MM.1S (cell line): ENCODE data around the gene ULK4.

ENCODE experiments used
- DNase-seq: peaks from one replicate; pipeline ENCODE4 v3.0.0-alpha.2; 2015
- H2AFZ ChIP-seq: fragments of 300-600 bp; sonication (generic); 2 replicates; pipeline ENCODE4 v1.6.0; 2016; ENCODE audit warnings: antibody characterized with exemption, low read length
- H3F3A ChIP-seq: fragments of 300-600 bp; sonication (generic); 2 replicates; pipeline ENCODE4 v1.6.1; 2016; ENCODE audit warnings: mild to moderate bottlenecking, antibody characterized with exemption, low read length, moderate library complexity, mixed read lengths; ENCODE audit not compliant: insufficient read depth
- H3K27ac ChIP-seq: fragments of 300-600 bp; sonication (generic); 2 replicates; pipeline ENCODE4 v1.5.1; 2016; ENCODE audit warnings: mild to moderate bottlenecking, low read length
- H3K27me3 ChIP-seq: fragments of 300-600 bp; sonication (generic); replicated peaks from 2 replicates; pipeline ENCODE4 v1.6.0; 2016; ENCODE audit warnings: low read length; ENCODE audit not compliant: insufficient read depth
- H3K36me3 ChIP-seq: fragments of 300-600 bp; sonication (generic); replicated peaks from 2 replicates; pipeline ENCODE4 v1.6.1; 2016; ENCODE audit warnings: mild to moderate bottlenecking, low read length, mixed read lengths; ENCODE audit not compliant: insufficient read depth
- H3K4me1 ChIP-seq: fragments of 300-600 bp; sonication (generic); 2 replicates; pipeline ENCODE4 v1.6.1; 2016; ENCODE audit warnings: low read length, mixed read lengths
- H3K4me2 ChIP-seq: fragments of 300-600 bp; sonication (generic); 2 replicates; pipeline ENCODE4 v1.6.0; 2016; ENCODE audit warnings: low read depth, low read length
- H3K4me3 ChIP-seq: fragments of 300-600 bp; sonication (generic); 2 replicates; pipeline ENCODE4 v1.5.1; 2016; ENCODE audit warnings: low read length, mixed read lengths
- H3K79me2 ChIP-seq: fragments of 300-600 bp; sonication (generic); 2 replicates; pipeline ENCODE4 v1.6.1; 2016; ENCODE audit warnings: mixed run types, low read length, mixed read lengths
- H3K9ac ChIP-seq: fragments of 300-600 bp; sonication (generic); 2 replicates; pipeline ENCODE4 v1.6.1; 2016; ENCODE audit warnings: low read length, mixed read lengths
- H3K9me2 ChIP-seq: fragments of 300-600 bp; sonication (generic); replicated peaks from 2 replicates; pipeline ENCODE4 v1.6.1; 2016; ENCODE audit warnings: mild to moderate bottlenecking, low read length, mixed read lengths; ENCODE audit not compliant: insufficient read depth
- H3K9me3 ChIP-seq: fragments of 300-600 bp; sonication (generic); replicated peaks from 2 replicates; pipeline ENCODE4 v1.6.1; 2016; ENCODE audit warnings: mild to moderate bottlenecking, low read length, mixed read lengths; ENCODE audit not compliant: insufficient read depth
- H4K20me1 ChIP-seq: fragments of 300-600 bp; sonication (generic); 2 replicates; pipeline ENCODE4 v1.6.1; 2016; ENCODE audit warnings: mild to moderate bottlenecking, low read length, moderate library complexity, mixed read lengths; ENCODE audit not compliant: insufficient read depth
- CTCF ChIP-seq: fragments of 300-600 bp; sonication (generic); IDR thresholded peaks from 2 replicates; pipeline ENCODE4 v1.5.1; 2016; ENCODE audit warnings: antibody characterized with exemption, low read length, mixed read lengths
- EZH2 ChIP-seq: fragments of 300-600 bp; sonication (generic); optimal IDR thresholded peaks from 2 replicates; pipeline ENCODE3; 2017; ENCODE audit warnings: low read depth, mild to moderate bottlenecking, antibody characterized with exemption, low read length, mixed read lengths
- EZH2phosphoT487 ChIP-seq: fragments of 300-600 bp; sonication (generic); IDR thresholded peaks from 2 replicates; pipeline ENCODE4 v1.6.1; 2018; ENCODE audit warnings: antibody characterized with exemption, low read length

ULK4 gene

GRCh38 chr3:42007785-42008184 is 45.9 kb upstream of the ULK4 start:
- Histone ChIP-seq H3K79me2 (no peaks in the 10 kb centered on the region), H3K4me2 (no peak overlapping the region), H3K4me3 (no peak overlapping the region), H3K9ac (no peak overlapping the region), H3K27ac (no peak overlapping the region), H4K20me1 (no peaks in the 10 kb centered on the region), H3K36me3 (no peaks in the 10 kb centered on the region), H3K27me3 (no peaks in the 10 kb centered on the region), H2AFZ (no peak overlapping the region), H3K4me1 (peaks cover 11% of the 10 kb centered on the region; the same call in 1 of the 2 replicates), H3F3A (peaks cover 11% of the 10 kb centered on the region), H3K9me2 (no peaks in the 10 kb centered on the region), H3K9me3 (no peaks in the 10 kb centered on the region)
- no peak for DNase-seq
- TF ChIP-seq EZH2phosphoT487 (no peak), EZH2 (no peak), CTCF (no peak)

DNA sequence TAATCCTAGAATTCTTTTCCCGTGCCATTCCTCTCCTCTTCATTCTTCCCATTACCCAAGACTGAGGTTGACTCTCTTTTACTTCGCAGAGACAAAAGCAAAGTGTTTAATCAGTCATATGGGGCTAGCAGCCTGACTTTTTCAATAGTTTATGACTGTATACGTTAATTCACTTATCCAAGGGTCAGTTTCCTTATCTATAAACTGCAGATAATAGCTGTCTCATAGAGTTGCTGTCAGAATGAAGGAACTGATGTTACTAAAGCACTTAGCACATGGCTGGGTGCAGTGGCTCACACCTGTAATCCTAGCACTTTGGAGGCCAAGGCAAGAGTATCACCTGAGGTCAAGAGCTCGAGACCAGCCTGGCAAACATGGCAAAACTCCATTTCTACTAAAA is 43.5 kb upstream of the ULK4 start:
- Histone ChIP-seq H3F3A (no peaks in the 10 kb centered on the region), H3K4me3 (no peak overlapping the region), H3K27ac (no peak overlapping the region), H3K9ac (no peak overlapping the region), H3K4me1 (no peaks in the 10 kb centered on the region), H3K27me3 (no peaks in the 10 kb centered on the region), H3K9me2 (no peaks in the 10 kb centered on the region), H3K4me2 (no peak overlapping the region), H2AFZ (no peak overlapping the region), H3K9me3 (no peaks in the 10 kb centered on the region), H4K20me1 (no peaks in the 10 kb centered on the region), H3K79me2 (no peaks in the 10 kb centered on the region), H3K36me3 (no peaks in the 10 kb centered on the region)
- no peak for TF ChIP-seq CTCF
- TF ChIP-seq EZH2phosphoT487: no peak
- TF ChIP-seq EZH2: no peak
- no peak for DNase-seq

DNA sequence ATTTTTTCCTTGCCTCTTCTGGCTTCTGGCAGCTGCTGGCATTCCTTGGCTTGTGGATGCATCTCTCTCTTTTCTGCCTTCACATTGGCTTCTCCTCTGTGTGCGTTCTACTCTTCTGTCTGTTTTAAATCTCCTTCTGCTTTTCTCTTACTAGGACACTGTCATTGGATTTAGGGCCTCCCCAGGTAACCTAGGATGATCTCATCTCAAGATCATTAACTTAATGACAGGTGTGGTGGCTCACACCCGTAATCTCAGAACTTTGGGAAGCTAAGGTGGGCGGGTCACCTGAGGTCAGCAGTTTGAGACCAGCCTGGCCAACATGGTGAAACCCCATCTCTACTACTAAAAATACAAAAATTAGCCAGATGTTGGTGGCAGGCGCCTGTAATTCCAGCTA is 40.9 kb upstream of the ULK4 start:
- H3K27me3 ChIP-seq: no peaks in the 10 kb centered on the region
- DNase-seq: no peak
- no peak overlapping the region for H3K27ac ChIP-seq
- H3K9me2 ChIP-seq: no peaks in the 10 kb centered on the region
- H3K79me2 ChIP-seq: no peaks in the 10 kb centered on the region
- H3K4me3 ChIP-seq: no peak overlapping the region
- TF ChIP-seq EZH2: no peak
- no peak for TF ChIP-seq EZH2phosphoT487
- no peak for TF ChIP-seq CTCF
- H3F3A ChIP-seq: no peaks in the 10 kb centered on the region
- H3K9me3 ChIP-seq: no peaks in the 10 kb centered on the region
- H3K36me3 ChIP-seq: no peaks in the 10 kb centered on the region
- no peak overlapping the region for H3K4me2 ChIP-seq
- 0 out of 2 replicates have a peak, but pooled peaks cover 2% of the 10 kb centered on the region for H3K4me1 ChIP-seq
- no peaks in the 10 kb centered on the region for H4K20me1 ChIP-seq
- H3K9ac ChIP-seq: no peak overlapping the region
- no peak overlapping the region for H2AFZ ChIP-seq

GRCh38 chr3:42001777-42002176 is 39.9 kb upstream of the ULK4 start:
- Histone ChIP-seq H3K9ac (no peak overlapping the region), H3K9me2 (no peaks in the 10 kb centered on the region), H3K4me2 (no peak overlapping the region), H3K4me3 (no peak overlapping the region), H3K79me2 (no peaks in the 10 kb centered on the region), H3K27me3 (no peaks in the 10 kb centered on the region), H2AFZ (no peak overlapping the region), H3K36me3 (no peaks in the 10 kb centered on the region), H3K27ac (no peak overlapping the region), H3K9me3 (no peaks in the 10 kb centered on the region), H3K4me1 (peaks cover 9% of the 10 kb centered on the region; the same call in 1 of the 2 replicates), H3F3A (no peaks in the 10 kb centered on the region), H4K20me1 (no peaks in the 10 kb centered on the region)
- TF ChIP-seq CTCF (no peak), EZH2 (no peak), EZH2phosphoT487 (no peak)
- no peak for DNase-seq
